Measurements from ENCODE around the gene PTPRN2.

- TF ChIP-seq, protein P1, sequence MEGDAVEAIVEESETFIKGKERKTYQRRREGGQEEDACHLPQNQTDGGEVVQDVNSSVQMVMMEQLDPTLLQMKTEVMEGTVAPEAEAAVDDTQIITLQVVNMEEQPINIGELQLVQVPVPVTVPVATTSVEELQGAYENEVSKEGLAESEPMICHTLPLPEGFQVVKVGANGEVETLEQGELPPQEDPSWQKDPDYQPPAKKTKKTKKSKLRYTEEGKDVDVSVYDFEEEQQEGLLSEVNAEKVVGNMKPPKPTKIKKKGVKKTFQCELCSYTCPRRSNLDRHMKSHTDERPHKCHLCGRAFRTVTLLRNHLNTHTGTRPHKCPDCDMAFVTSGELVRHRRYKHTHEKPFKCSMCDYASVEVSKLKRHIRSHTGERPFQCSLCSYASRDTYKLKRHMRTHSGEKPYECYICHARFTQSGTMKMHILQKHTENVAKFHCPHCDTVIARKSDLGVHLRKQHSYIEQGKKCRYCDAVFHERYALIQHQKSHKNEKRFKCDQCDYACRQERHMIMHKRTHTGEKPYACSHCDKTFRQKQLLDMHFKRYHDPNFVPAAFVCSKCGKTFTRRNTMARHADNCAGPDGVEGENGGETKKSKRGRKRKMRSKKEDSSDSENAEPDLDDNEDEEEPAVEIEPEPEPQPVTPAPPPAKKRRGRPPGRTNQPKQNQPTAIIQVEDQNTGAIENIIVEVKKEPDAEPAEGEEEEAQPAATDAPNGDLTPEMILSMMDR (IDR thresholded peaks at IDR 0.05) = no peak
- no peak for TF ChIP-seq POLR2AphosphoS5 (IDR thresholded peaks at IDR 0.05)
- no peak for TF ChIP-seq POLR2A (IDR thresholded peaks at IDR 0.05)
Measured at GRCh38 chr7:157529768-157530560, 1057.7 kb downstream of the PTPRN2 start.
